Epithelial cell of esophagus (primary cell): Measurements from ENCODE around the gene SMIM11.
"Not testable (repeated sequence)": the region's sequence is repeated elsewhere in the genome, so short reads cannot be mapped to it uniquely, and the experiment has no call there.

Experiments used
- DNase-seq: peaks from one replicate; pipeline ENCODE4 v3.0.0; 2010; ENCODE audit warnings: low read depth
- H3K4me3 ChIP-seq: 2 replicates; pipeline ENCODE4 v1.5.1; 2011; ENCODE audit warnings: mild to moderate bottlenecking, low read length, control low read depth
- CTCF ChIP-seq: IDR thresholded peaks from 2 replicates; pipeline ENCODE4 v1.5.1; 2011; ENCODE audit warnings: low read depth, mild to moderate bottlenecking, low read length, control low read depth, inconsistent platforms; ENCODE audit not compliant: insufficient read depth; ENCODE audit errors: missing control alignments

Gene SMIM11

DNA sequence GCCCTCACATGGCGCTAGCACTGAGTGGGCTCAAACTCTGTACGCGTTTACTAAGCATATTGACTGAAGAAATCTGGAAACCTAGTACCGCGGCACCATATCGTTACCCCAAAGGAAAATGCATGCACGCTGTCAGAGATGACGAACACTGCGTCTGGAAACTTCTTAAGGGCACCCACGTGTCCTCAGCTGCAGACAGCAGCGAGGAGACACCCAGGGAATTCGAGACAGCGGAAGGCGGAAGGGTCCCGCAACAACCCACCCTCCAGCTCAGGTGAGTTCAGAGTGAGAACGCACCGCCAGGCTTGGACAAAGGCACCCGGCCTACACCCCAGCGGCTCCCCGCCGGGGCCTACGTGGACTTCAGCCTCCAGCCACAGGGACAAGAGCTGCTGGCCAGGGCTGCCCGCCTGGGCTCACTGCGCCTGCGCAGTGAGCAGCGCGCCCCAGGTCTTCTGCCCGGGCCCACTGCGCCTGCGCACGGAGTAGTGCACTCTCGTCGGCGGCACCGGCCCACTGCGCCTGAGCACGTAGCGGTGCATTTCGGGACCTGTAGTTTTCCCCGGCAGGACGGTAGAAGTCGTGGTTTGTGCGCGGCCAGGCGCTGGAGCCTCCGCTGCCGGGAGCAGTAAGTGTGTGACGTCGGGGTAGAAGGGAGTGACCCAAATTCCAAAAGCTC is at the start of gene SMIM11:
SMIM11 (plus strand) TSS at position 568 of the 679 bp plus-strand sequence. CDS start 3,998 bp downstream, outside the sequence.
- H3K4me3 ChIP-seq, DNase-seq: not testable (repeated sequence)

GRCh38 chr21:34330055-34330454 is 45.3 kb upstream of the SMIM11 start:
- DNase-seq, result no peak
- TF ChIP-seq CTCF, result no peak
- no peak overlapping the region for H3K4me3 ChIP-seq

- DNase-seq, result no peak
- no peak for TF ChIP-seq CTCF
- H3K4me3 ChIP-seq, result no peak overlapping the region
These were observed 43.6 kb upstream of the SMIM11 start for GRCh38 chr21:34331726-34332125.

DNA sequence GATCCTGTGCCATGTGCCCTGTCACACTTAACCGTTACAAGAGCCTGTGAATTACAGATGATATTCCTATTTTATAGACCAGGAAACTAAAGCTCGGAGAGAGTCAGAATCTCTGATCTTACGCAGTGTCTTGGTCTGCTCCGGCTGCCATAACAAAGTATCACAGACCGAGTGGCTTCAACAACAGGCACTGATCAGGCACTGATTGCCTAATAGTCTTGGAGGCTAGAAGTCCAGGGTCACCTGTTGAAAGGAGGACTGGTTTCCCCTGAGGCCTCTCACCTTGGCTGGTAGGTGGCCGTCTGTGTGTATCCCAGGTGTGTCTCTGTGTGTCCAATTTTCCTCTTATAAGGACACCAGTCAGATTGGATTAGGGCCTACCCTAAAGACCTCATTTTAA is 43.0 kb upstream of the SMIM11 start:
- DNase-seq, result no peak
- H3K4me3 ChIP-seq, result no peak overlapping the region
- TF ChIP-seq CTCF, result no peak

- no peak for TF ChIP-seq CTCF
- no peak for DNase-seq
- no peak overlapping the region for H3K4me3 ChIP-seq
These were observed 42.1 kb upstream of the SMIM11 start for GRCh38 chr21:34333121-34333739.

- no peak overlapping the region for H3K4me3 ChIP-seq
- no peak for TF ChIP-seq CTCF
- DNase-seq, result no peak
These were observed 40.0 kb upstream of the SMIM11 start for GRCh38 chr21:34335316-34335715.

DNA sequence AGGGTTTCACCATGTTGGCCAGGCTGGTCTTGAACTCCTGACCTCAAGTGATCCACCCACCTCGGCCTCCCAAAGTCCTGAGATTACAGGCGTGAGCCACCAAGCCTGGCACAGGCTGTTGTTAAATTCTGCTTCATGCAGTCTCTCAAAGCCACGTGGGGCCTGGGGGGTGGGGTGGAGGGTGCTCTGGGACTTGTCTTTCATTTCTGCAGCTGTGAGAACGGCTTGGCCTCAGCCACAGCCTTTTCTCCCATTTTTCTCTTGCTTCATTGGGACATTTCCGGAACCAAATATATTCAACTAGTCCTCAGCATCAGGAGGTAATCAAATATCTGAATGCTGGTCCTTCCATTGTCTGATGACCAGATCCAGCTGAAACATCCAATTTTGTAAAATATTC is 39.1 kb upstream of the SMIM11 start:
- TF ChIP-seq CTCF, result no peak
- no peak for DNase-seq
- no peak overlapping the region for H3K4me3 ChIP-seq
